NCI-H1092 treated with DMSO at 0.1 percent for 48 hours (cell line): ENCODE measurements around the gene ADCY2.

Experiments used
- DNase-seq: peaks from one replicate; lab custom pipeline; 2025; lab: John Stamatoyannopoulos, UW

The ADCY2 gene

GRCh38 chr5:7869474-7870136 lies 473.7 kb downstream of the ADCY2 start:
- peak; percentile 18 for DNase-seq

GRCh38 chr5:7871653-7872052 lies 475.7 kb downstream of the ADCY2 start:
- DNase-seq = no peak

DNA sequence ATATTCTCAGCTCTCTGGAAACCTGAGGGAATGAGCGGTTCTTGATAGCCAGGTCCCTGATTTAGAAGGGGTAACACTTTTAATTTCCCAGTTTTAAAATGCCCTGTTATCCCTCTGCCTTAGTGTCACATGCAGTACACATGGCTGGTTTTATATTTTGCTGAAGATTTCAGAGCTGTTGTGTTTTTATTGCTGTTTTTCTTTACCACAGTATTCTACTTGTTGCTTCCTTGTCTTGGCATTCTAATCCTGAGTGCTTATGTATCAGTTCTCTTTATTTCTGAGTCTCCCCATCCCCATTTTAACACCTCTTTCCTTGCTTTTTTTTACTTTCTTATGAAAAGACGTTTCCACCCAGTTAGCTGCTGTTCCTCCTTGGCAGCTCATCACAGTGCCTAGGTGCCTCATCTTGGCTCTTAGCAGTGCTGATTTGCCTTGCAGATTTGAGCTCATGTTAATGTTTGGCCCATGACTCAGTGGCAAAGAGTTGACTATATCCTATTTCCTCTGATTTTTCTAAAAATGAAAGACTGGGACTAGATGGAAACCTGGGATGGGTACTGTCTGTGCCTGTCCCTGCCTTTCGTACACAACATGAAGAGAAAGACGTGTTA lies 476.7 kb downstream of the ADCY2 start:
- DNase-seq = no peak

DNA sequence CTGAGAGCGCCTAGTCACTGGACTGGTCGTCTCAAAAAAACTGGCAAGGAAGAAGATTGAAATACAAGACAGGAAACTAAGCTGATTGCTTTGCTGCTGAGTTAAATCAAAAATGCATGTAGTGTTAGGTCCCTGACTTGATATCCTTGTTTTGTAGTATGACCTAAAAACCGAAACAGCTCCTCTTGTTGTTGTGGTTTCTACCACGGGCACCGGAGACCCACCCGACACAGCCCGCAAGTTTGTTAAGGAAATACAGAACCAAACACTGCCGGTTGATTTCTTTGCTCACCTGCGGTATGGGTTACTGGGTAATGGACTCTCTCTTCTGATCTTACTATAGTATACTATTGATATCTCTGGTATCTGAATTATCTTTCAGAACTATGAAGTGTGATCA lies 477.3 kb downstream of the ADCY2 start:
- no peak for DNase-seq

GRCh38 chr5:7874639-7875038 lies 478.7 kb downstream of the ADCY2 start:
- no peak for DNase-seq

DNA sequence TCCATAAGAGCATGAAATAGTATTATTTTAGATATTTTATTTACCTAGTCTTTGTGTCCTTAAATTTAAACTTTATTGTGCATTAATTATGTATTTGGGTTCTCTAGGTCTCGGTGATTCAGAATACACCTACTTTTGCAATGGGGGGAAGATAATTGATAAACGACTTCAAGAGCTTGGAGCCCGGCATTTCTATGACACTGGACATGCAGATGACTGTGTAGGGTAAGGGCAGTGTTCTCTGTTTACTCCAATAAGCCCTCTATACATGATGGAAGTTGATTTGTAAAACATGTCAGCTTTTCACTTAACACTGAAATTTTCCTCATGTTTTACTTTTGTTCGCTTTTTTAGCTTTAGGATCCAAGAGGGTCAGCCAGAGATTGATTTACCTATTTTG lies 479.2 kb downstream of the ADCY2 start:
- DNase-seq = no peak

DNA sequence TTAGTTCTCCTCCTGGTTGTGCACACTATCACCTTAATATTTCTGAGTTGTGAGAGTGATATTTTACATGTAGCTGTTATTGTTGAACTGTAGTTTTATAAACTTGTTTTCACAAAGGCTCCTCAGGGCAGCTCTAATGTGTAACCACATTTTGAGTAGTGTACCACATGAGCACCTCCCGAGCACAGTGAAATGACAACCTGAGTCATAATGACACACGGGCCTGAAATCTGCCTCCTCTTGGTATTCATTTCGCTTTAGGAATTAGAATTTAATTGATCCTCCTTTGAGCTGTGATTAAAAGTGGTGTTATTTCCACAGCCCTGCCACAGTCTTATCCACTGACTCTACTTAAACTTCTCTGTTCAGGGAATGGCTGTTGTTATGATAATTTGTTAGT lies 480.9 kb downstream of the ADCY2 start:
- no peak for DNase-seq

GRCh38 chr5:7877851-7878250 lies 481.9 kb downstream of the ADCY2 start:
- peak; percentile 35 for DNase-seq

- DNase-seq = peak; percentile 21
These were observed 482.5 kb downstream of the ADCY2 start for GRCh38 chr5:7878381-7878873.
